NK-92 (cell line): ENCODE measurements around the gene WNT1.

Source experiments
- DNase-seq: peaks from one replicate; lab custom pipeline; 2025; ENCODE audit not compliant: unreplicated experiment; lab: John Stamatoyannopoulos, UW

Gene WNT1

GRCh38 chr12:49026678-49027480 is 48.8 kb downstream of the WNT1 start:
- no peak for DNase-seq

GRCh38 chr12:49027846-49028555 is 49.9 kb downstream of the WNT1 start:
- DNase-seq: no peak

DNA sequence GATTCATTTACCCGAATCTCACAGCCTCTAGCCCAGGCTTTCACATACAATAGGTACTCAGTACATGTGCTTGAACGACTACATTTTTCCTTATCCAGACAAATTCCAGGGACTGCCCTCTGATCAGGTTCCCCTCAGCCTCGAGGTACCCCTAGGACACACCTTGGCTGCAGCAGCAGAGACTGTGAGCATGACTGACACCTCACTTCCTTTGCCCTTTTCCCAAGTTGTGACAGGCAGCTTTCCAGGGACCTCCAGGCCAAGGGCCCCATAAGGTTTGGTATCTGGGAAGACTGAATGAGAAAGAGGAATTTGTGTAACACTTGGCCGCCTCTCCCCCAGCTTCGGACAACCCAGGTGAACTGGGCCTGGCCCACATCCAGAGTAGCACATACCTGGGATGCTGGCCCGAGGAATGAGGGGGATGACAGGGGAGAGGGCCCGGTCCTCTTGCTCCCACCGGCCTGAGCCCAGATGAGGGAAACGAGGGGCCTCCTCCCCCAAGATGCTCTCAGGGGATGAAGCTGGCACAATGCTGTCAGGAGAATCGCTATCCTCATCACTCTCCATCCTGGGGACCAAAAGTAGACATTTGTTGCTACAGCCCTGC is 50.6 kb downstream of the WNT1 start:
- no peak for DNase-seq

DNA sequence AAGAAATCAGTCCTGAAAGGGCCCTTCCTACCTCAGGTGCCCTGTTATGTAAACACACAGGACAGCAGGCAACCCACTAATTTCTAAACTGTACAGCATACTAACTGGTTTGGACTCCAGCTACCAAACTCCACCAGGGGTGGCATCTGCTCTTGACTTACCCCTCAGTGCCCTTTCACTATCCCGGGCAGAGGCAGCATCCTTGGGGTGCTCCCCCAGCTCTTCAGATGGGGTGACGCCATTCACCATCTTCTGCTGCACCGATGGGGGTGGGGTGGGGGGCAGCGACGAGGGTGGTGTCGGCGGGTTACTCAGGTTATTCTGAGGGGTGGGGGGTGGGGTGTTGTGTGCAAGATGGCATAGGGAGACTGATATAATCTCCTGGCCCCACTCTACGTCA is 52.0 kb downstream of the WNT1 start:
- DNase-seq: no peak

DNA sequence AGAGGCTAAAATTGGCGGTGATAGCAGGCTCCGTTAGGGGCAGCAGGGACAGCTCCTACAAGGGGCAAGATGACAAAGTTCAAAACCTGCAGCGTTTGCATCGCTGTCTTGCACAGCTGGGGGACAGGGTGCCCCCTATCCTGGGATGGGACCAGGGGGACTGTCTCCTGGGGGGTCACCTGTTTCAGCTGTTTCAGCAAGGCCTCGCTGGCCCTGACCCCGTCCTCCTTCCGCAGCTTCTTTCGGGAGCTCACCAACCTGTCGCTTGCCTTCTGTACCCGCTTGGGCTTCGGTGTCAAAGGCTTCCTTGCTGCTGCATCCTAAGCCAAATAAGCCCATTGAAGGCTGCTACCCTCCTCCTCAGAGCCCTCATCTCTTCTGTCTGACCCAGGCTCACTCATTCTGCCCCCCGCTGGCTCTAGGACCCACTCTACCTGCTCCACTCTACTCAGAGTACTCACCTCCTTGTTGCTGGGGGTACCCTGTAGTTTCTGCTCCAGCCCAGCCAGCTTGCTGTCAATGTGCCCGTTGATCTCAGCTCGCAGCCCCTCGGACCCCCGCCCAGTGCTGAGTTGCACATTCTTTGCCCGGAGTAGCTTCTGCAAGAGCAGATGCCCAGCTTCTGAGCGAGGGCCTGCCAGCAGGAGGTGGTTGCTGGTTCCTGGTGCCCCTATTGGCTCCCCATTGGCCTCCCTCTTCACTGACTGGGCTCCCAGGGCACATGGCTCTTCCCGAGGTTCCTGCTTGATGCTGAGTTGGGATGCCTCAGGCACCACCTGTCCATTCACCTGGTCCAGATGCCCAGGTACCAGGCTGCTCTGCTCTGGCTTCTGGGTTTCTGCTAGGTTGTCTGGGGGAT is 52.8 kb downstream of the WNT1 start:
- DNase-seq: no peak

DNA sequence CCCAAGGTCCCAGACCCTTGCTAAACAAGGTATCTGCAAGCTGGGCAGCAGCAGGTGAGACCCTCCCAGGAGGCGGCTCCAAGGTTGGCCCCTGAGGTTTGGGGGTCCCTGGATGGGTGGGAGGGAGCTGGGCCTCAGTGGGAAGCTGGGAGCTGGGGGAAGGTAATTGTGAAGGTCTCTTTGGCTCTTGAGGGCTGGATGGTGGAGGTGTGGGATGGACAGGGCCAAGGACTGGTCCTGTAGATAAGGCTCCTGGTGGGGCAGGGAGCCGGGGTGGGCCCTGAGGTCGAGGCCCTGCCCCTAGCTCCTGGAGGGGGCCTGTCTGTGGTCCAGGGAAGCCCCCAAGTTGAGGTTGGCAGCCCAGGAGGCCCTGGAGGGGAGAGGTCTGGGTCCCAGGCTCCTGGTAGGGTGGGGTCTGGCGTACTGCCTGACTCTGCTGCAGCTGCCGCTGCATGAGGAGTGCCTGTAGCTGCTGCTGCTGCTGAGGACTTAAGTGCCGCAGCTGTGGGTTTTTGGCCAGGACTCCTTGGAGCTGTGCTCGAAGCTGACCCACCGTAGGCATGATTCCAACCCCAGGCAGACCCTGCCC is 53.5 kb downstream of the WNT1 start:
- no peak for DNase-seq
